Renal cortical epithelial cell (primary cell): ENCODE results near the gene DCHS2. TPM values are rescaled to one million over a fixed set of nuclear protein-coding genes. Genes with fewer than 3 reads are reported as not detected.
A peak's percentile ranks its signal among the peaks of the same experiment; 100 is the strongest.

Source experiments
- DNase-seq: peaks from one replicate; pipeline ENCODE4 v3.0.0-alpha.2; 2011; ENCODE audit warnings: low read depth
- total RNA-seq: library from RNA; depleted of rRNA; stranded (reverse); fragments of >200 nt; gene quantifications from 2 replicates; pipeline ENCODE4 v1.2.3, GENCODE V29; 2014

The DCHS2 gene
- total RNA-seq, 1 donor from 2014 or later = under 0.01 TPM

GRCh38 chr4:154450966-154451365 lies 40.6 kb downstream of the DCHS2 start:
- DNase-seq = no peak

GRCh38 chr4:154444958-154445357 lies 46.6 kb downstream of the DCHS2 start:
- no peak for DNase-seq

- no peak for DNase-seq
These were observed 49.6 kb downstream of the DCHS2 start for GRCh38 chr4:154441982-154442381.

- no peak for DNase-seq
These were observed 50.5 kb downstream of the DCHS2 start for GRCh38 chr4:154441124-154441523.

- DNase-seq = no peak
These were observed 52.4 kb downstream of the DCHS2 start for GRCh38 chr4:154439224-154439623.

GRCh38 chr4:154435895-154436294 lies 55.7 kb downstream of the DCHS2 start:
- no peak for DNase-seq

GRCh38 chr4:154433543-154433942 lies 58.1 kb downstream of the DCHS2 start:
- no peak for DNase-seq

GRCh38 chr4:154429176-154429575 lies 62.4 kb downstream of the DCHS2 start:
- no peak for DNase-seq

GRCh38 chr4:154427149-154427548 lies 64.5 kb downstream of the DCHS2 start:
- no peak for DNase-seq

- DNase-seq = no peak
These were observed 66.1 kb downstream of the DCHS2 start for GRCh38 chr4:154425514-154425913.

GRCh38 chr4:154424810-154425484 lies 66.7 kb downstream of the DCHS2 start:
- no peak for DNase-seq

- no peak for DNase-seq
These were observed 69.4 kb downstream of the DCHS2 start for GRCh38 chr4:154422152-154422551.

- no peak for DNase-seq
These were observed 70.0 kb downstream of the DCHS2 start for GRCh38 chr4:154421618-154422017.

- peak; percentile 77 for DNase-seq
These were observed 74.3 kb downstream of the DCHS2 start for GRCh38 chr4:154417373-154417673.

GRCh38 chr4:154416190-154416547 lies 75.4 kb downstream of the DCHS2 start:
- no peak for DNase-seq

GRCh38 chr4:154415313-154415712 lies 76.3 kb downstream of the DCHS2 start:
- no peak for DNase-seq

- DNase-seq = no peak
These were observed 76.8 kb downstream of the DCHS2 start for GRCh38 chr4:154414796-154415195.

GRCh38 chr4:154414371-154414770 lies 77.2 kb downstream of the DCHS2 start:
- DNase-seq = no peak

- DNase-seq = peak; percentile 9
These were observed 84.2 kb downstream of the DCHS2 start for GRCh38 chr4:154407443-154407842.

GRCh38 chr4:154406018-154406795 lies 85.4 kb downstream of the DCHS2 start:
- DNase-seq = peak; percentile 51

GRCh38 chr4:154399259-154399974 lies 92.2 kb downstream of the DCHS2 start:
- peak; percentile 69 for DNase-seq

GRCh38 chr4:154390324-154390723 lies 101.3 kb downstream of the DCHS2 start:
- no peak for DNase-seq

GRCh38 chr4:154389148-154389547 lies 102.5 kb downstream of the DCHS2 start:
- DNase-seq = no peak
